Small intestine (tissue), 7 donors: ENCODE measurements around the gene MSI2. TPM values are rescaled to one million over a fixed set of nuclear protein-coding genes. Genes with fewer than 3 reads are reported as not detected.

ENCODE experiments used
- DNase-seq, 2 donors: peaks; one replicate each; pipeline versions ENCODE4 v3.0.0 to v3.0.0-alpha.2; 2013
- FAIRE-seq: peaks from 2 replicates; lab custom pipeline; 2012; peaks lifted over from hg19 to GRCh38; lab: Jason Lieb, UNC
- H3K27ac ChIP-seq, 3 donors: one replicate each; pipeline ENCODE4 v1.5.1; 2013; ENCODE audit warnings: low read length in 2 of 3, mild to moderate bottlenecking in 2 of 3, control low read depth in 1 of 3, inconsistent platforms in 1 of 3, low read depth in 1 of 3, moderate library complexity in 1 of 3
- H3K27me3 ChIP-seq, 3 donors: one replicate each; pipeline ENCODE4 v1.6.1; 2013; ENCODE audit warnings: low read length in 3 of 3, inconsistent platforms in 1 of 3; ENCODE audit not compliant: control insufficient read depth in 3 of 3, insufficient read depth in 3 of 3
- H3K36me3 ChIP-seq, 3 donors: one replicate each; pipeline ENCODE4 v1.6.1; 2013; ENCODE audit warnings: low read length in 3 of 3, inconsistent platforms in 1 of 3, low read depth in 1 of 3, mild to moderate bottlenecking in 1 of 3, moderate library complexity in 1 of 3; ENCODE audit not compliant: control insufficient read depth in 3 of 3, insufficient read depth in 2 of 3
- H3K4me1 ChIP-seq, 3 donors: one replicate each; pipeline ENCODE4 v1.6.1; 2013; ENCODE audit warnings: low read length in 2 of 3, inconsistent platforms in 1 of 3, low read depth in 1 of 3, mild to moderate bottlenecking in 1 of 3, moderate library complexity in 1 of 3; ENCODE audit not compliant: control insufficient read depth in 3 of 3, insufficient read depth in 2 of 3
- H3K4me3 ChIP-seq, 3 donors: one replicate each; pipeline ENCODE4 v1.5.1; 2013; ENCODE audit warnings: low read length in 3 of 3, control low read depth in 1 of 3, inconsistent platforms in 1 of 3, low read depth in 1 of 3, mild to moderate bottlenecking in 1 of 3, moderate library complexity in 1 of 3
- H3K9me3 ChIP-seq, 2 donors: one replicate each; pipeline ENCODE4 v1.6.1; 2013; ENCODE audit warnings: low read depth in 1 of 2, low read length in 1 of 2; ENCODE audit not compliant: control insufficient read depth in 2 of 2, insufficient read depth in 1 of 2
- WGBS, 3 donors: extraction: QIAGEN DNeasy Blood & Tissue Kit; methylation state at CpG; one replicate each; pipeline ENCODE4 v1.1.7; 2013; 5-methylcytosine and 5-hydroxymethylcytosine counted together
- polyA plus RNA-seq, 4 donors: library from polyadenylated mRNA; stranded (reverse) in 3 of 4; unstranded in 1 of 4; fragments of 200-250 nt in 3 of 4; fragments of 120-200 nt in 1 of 4; gene quantifications; one replicate each; pipeline versions ENCODE4 v1.2.1 to v1.2.3, GENCODE V29; 2013
- donor health status: healthy with polysubstance abuse.
- donor health status: control.
- donor health status: control.
- donor health status: Bipolar disorder and iron deficiency.
- donor health status: healthy.

Gene MSI2
- polyA plus RNA-seq, 4 donors, result 5.1 to 49.4 (median 12.6) TPM

GRCh38 chr17:57519800-57520199 is 263.5 kb downstream of the MSI2 start:
- no peak for DNase-seq
- 96 to 97% (median 97%) methylated on average over 7 of the region's 7 CpGs for WGBS, 3 donors
- Histone ChIP-seq H3K36me3 (peaks cover 0 to 13% (median 0%) of the 10 kb centered on the region in 3 donors), H3K27ac (no peak overlapping the region), H3K9me3 (no peaks in the 10 kb centered on the region), H3K4me1 (peaks cover 0 to 43% (median 2%) of the 10 kb centered on the region in 3 donors), H3K4me3 (no peak overlapping the region), H3K27me3 (no peaks in the 10 kb centered on the region)
- FAIRE-seq, result no peak

DNA sequence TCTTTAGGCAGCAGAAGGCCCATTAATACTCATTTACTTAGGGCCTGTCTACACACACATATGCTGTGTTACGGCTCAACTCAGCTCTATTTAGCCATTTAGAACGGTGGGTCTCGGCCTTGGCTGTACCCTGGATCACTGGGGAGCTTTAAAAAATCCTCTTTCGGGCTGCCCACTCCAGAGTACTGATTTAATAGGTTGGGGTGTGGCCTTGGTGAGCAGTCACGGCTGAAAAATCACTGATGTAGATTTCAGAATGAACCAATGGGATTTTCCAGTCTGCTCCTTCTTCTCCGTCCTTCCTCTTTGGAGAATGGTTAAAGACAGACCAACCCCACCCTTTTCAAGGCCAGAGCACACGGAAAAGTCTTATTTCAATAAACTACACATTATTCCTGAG is 265.3 kb downstream of the MSI2 start:
- H3K36me3 ChIP-seq, result peaks cover 0 to 13% (median 0%) of the 10 kb centered on the region in 3 donors
- DNase-seq (no peak), FAIRE-seq (no peak)
- no peak overlapping the region for H3K27ac ChIP-seq
- H3K9me3 ChIP-seq, result no peaks in the 10 kb centered on the region
- WGBS, 3 donors, result 91 to 95% (median 94%) methylated on average over 7 of the region's 7 CpGs
- peaks cover 0 to 39% (median 2%) of the 10 kb centered on the region in 3 donors for H3K4me1 ChIP-seq
- no peak overlapping the region for H3K4me3 ChIP-seq
- no peaks in the 10 kb centered on the region for H3K27me3 ChIP-seq

GRCh38 chr17:57522042-57523005 is 266.0 kb downstream of the MSI2 start:
- Histone ChIP-seq H3K36me3 (peaks cover 0 to 13% (median 0%) of the 10 kb centered on the region in 3 donors), H3K4me1 (peaks cover 0 to 37% (median 2%) of the 10 kb centered on the region in 3 donors), H3K9me3 (no peaks in the 10 kb centered on the region), H3K4me3 (no peak overlapping the region), H3K27ac (no peak overlapping the region), H3K27me3 (no peaks in the 10 kb centered on the region)
- FAIRE-seq (no peak), DNase-seq (no peak)
- WGBS, 3 donors, result 77 to 89% (median 85%) methylated on average over 10 of the region's 10 CpGs

GRCh38 chr17:57523926-57524632 is 267.8 kb downstream of the MSI2 start:
- no peak overlapping the region for H3K4me3 ChIP-seq
- FAIRE-seq (no peak), DNase-seq (no peak)
- H3K27me3 ChIP-seq, result no peaks in the 10 kb centered on the region
- WGBS, 3 donors, result 86 to 89% (median 86%) methylated on average over 7 of the region's 7 CpGs
- H3K4me1 ChIP-seq, result peaks cover 0 to 35% (median 0%) of the 10 kb centered on the region in 3 donors
- H3K36me3 ChIP-seq, result peaks cover 0 to 8% (median 0%) of the 10 kb centered on the region in 3 donors
- no peaks in the 10 kb centered on the region for H3K9me3 ChIP-seq
- H3K27ac ChIP-seq, result no peak overlapping the region

DNA sequence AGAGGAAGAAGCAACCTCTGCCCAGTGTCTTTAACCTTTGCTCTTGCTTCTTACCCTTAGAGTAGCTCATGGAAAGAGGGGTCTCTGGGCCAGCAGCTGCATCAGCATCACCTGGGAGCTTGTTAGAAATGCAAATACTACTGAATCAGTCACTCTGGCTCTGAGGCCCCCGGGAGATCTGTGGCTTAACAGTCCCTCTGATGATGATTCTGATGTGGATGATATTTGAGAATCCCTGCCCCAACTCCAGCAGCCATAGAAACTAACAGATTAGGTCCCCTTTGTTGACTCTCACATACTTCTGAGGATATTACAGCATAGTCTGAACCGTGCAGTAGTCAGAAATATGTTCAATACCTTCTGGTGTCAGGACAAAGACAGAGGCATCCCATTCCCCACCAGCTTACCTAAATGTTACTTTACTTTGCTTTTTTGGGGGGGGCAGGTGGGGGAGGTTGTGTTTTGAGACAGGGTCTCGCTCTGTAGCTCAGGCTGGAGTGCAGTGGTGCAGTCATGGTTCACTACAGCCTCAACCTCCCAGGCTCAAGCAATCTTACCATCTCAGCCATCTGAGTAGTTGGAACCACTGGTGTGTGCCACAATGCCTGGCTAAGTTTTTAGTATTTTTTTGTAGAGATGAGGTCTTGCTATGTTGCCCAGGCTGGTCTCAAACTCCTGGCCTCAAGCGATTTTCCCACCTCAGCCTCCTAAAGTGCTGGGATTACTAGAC is 268.7 kb downstream of the MSI2 start:
- Histone ChIP-seq H3K4me1 (peaks cover 0 to 33% (median 0%) of the 10 kb centered on the region in 3 donors), H3K27ac (no peak overlapping the region), H3K36me3 (peaks cover 0 to 8% (median 0%) of the 10 kb centered on the region in 3 donors), H3K4me3 (no peak overlapping the region), H3K27me3 (no peaks in the 10 kb centered on the region), H3K9me3 (no peaks in the 10 kb centered on the region)
- FAIRE-seq (no peak), DNase-seq (no peak)
- 78 to 85% (median 81%) methylated on average over 4 of the region's 4 CpGs for WGBS, 3 donors

GRCh38 chr17:57527221-57528057 is 271.1 kb downstream of the MSI2 start:
- FAIRE-seq (no peak), DNase-seq (peak in 1 of 2 donors; percentile 71)
- H3K4me1 ChIP-seq, result peaks cover 0 to 51% (median 0%) of the 10 kb centered on the region in 3 donors
- H3K4me3 ChIP-seq, result no peak overlapping the region
- WGBS, 3 donors, result 67 to 73% (median 71%) methylated on average over 15 of the region's 15 CpGs
- H3K27ac ChIP-seq, result peak overlapping the region in 1 of 3 donors; percentile 50
- peaks cover 0 to 9% of the 10 kb centered on the region in 2 donors for H3K9me3 ChIP-seq
- H3K27me3 ChIP-seq, result no peaks in the 10 kb centered on the region
- H3K36me3 ChIP-seq, result peaks cover 0 to 25% (median 0%) of the 10 kb centered on the region in 3 donors

DNA sequence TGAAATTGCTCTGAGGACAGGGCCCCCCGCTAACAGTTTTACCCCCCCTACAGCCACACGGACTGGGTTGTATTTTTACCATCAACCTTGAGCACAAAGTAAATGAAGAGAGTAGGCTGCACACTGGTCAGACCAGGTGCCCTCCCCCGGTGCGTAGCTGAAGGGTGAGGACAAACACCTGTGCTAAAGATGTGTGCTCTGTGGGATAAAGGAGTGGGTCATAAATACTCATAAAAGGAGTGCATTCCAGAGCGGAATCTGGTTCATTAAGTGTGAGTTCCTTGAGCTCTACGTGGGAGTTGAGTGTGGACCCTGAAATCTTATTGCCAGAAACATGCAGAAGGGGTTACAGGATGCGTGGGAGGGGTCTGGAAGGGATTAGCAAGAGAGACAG is 271.7 kb downstream of the MSI2 start:
- H3K4me1 ChIP-seq, result peaks cover 0 to 56% (median 0%) of the 10 kb centered on the region in 3 donors
- FAIRE-seq, result no peak
- peaks cover 0 to 30% (median 0%) of the 10 kb centered on the region in 3 donors for H3K36me3 ChIP-seq
- DNase-seq, result peak; percentile 24 to 77
- H3K27me3 ChIP-seq, result no peaks in the 10 kb centered on the region
- 21 to 63% (median 50%) methylated on average over 7 of the region's 7 CpGs for WGBS, 3 donors
- no peak overlapping the region for H3K4me3 ChIP-seq
- peak overlapping the region in 1 of 3 donors; percentile 50 for H3K27ac ChIP-seq
- H3K9me3 ChIP-seq, result peaks cover 0 to 9% of the 10 kb centered on the region in 2 donors
